ENCODE data around the gene PIWIL4. TPM values are rescaled to one million over a fixed set of nuclear protein-coding genes. Genes with fewer than 3 reads are reported as not detected.
A peak's percentile ranks its signal among the peaks of the same experiment; 100 is the strongest.

The PIWIL4 gene
- total and polyA plus RNA-seq, 10 donors, result 3.5 to 10.3 (median 5.0) TPM

DNA sequence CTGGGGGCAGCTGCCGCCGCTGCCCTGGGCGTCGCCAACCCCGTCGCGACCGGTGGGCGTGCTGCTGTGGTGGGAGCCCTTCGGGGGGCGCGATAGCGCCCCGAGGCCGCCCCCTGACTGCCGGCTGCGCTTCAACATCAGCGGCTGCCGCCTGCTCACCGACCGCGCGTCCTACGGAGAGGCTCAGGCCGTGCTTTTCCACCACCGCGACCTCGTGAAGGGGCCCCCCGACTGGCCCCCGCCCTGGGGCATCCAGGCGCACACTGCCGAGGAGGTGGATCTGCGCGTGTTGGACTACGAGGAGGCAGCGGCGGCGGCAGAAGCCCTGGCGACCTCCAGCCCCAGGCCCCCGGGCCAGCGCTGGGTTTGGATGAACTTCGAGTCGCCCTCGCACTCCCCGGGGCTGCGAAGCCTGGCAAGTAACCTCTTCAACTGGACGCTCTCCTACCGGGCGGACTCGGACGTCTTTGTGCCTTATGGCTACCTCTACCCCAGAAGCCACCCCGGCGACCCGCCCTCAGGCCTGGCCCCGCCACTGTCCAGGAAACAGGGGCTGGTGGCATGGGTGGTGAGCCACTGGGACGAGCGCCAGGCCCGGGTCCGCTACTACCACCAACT is 22.4 kb upstream of the PIWIL4 start:
- 12 to 38% (median 21%) methylated on average over 24 to 59 of the region's 59 CpGs for WGBS, 5 donors
- Histone ChIP-seq H3K36me3 (no peaks in the 10 kb centered on the region), H3K4me1 (peaks cover 21 to 68% (median 59%) of the 10 kb centered on the region in 6 donors), H3K27ac (peak overlapping the region; percentile 87 to 99 (median 94)), H3K27me3 (replicated peaks in 1 of 7) (no peaks in the 10 kb centered on the region), H3K9me3 (no peaks in the 10 kb centered on the region), H3K4me3 (peak overlapping the region; percentile 57 to 93 (median 72))
- intact Hi-C loops (cut with DNase I; ENCODE audit: low total_unique reads), result no loop called here
- peak; percentile 88 for DNase-seq
- no peak for TF ChIP-seq POLR2A (IDR thresholded peaks at IDR 0.05)

- Histone ChIP-seq H3K4me3 (peak overlapping the region; percentile 57 to 93 (median 72)), H3K9me3 (no peaks in the 10 kb centered on the region), H3K27ac (peak overlapping the region in 6 of 8 donors; percentile 87 to 99 (median 94)), H3K27me3 (replicated peaks in 1 of 7) (no peaks in the 10 kb centered on the region), H3K4me1 (peaks cover 21 to 76% (median 62%) of the 10 kb centered on the region in 6 donors), H3K36me3 (no peaks in the 10 kb centered on the region)
- DNase-seq, result peak; percentile 86
- intact Hi-C loops (cut with DNase I; ENCODE audit: low total_unique reads), result no loop called here
- whole genome bisulfite sequencing, 5 donors, result 41 to 66% (median 60%) methylated on average over 39 to 54 of the region's 54 CpGs
- TF ChIP-seq POLR2A (IDR thresholded peaks at IDR 0.05) (no peak), POLR2AphosphoS5 (IDR thresholded peaks at IDR 0.05) (peak in 1 of 3 donors; percentile 38)
These were observed 21.7 kb upstream of the PIWIL4 start for GRCh38 chr11:94545264-94546161.

DNA sequence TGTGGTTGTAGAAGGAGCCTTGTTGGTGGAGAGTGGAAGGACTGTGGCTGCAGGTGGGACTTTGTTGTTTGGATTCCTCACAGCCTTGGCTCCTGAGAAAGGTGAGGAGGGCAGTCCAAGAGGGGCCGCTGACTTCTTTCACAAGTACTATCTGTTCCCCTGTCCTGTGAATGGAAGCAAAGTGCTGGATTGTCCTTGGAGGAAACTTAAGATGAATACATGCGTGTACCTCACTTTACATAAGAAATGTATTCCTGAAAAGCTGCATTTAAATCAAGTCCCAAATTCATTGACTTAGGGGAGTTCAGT is 21.1 kb upstream of the PIWIL4 start:
- intact Hi-C loops (cut with DNase I; ENCODE audit: low total_unique reads), result no loop called here
- Histone ChIP-seq H3K27ac (peak overlapping the region in 5 of 8 donors; percentile 92 to 99 (median 94)), H3K4me3 (peak overlapping the region in 6 of 8 donors; percentile 57 to 93 (median 72)), H3K36me3 (no peaks in the 10 kb centered on the region), H3K27me3 (replicated peaks in 1 of 7) (no peaks in the 10 kb centered on the region), H3K4me1 (peaks cover 21 to 82% (median 63%) of the 10 kb centered on the region in 6 donors), H3K9me3 (no peaks in the 10 kb centered on the region)
- 55 to 85% (median 69%) methylated on average over 2 of the region's 2 CpGs for WGBS, 5 donors
- DNase-seq, result no peak
- TF ChIP-seq CTCF (IDR thresholded peaks at IDR 0.05 in 8 of 11, conservative IDR thresholded peaks at IDR 0.05 in 3 of 11) (no peak), POLR2AphosphoS5 (IDR thresholded peaks at IDR 0.05) (no peak), POLR2A (IDR thresholded peaks at IDR 0.05) (no peak)

- 64 to 91% (median 81%) methylated on average over 1 of the region's 1 CpG for WGBS, 5 donors
- peak overlapping the region in 4 of 8 donors; percentile 63 to 93 (median 72) for H3K4me3 ChIP-seq
- H3K36me3 ChIP-seq, result no peaks in the 10 kb centered on the region
- TF ChIP-seq POLR2A (IDR thresholded peaks at IDR 0.05) (no peak), CTCF (IDR thresholded peaks at IDR 0.05 in 8 of 11, conservative IDR thresholded peaks at IDR 0.05 in 3 of 11) (no peak), POLR2AphosphoS5 (IDR thresholded peaks at IDR 0.05) (no peak)
- no peaks in the 10 kb centered on the region for H3K9me3 ChIP-seq
- no peaks in the 10 kb centered on the region for H3K27me3 ChIP-seq (replicated peaks in 1 of 7)
- H3K4me1 ChIP-seq, result peaks cover 21 to 90% (median 63%) of the 10 kb centered on the region in 6 donors
- intact Hi-C loops (cut with DNase I; ENCODE audit: low total_unique reads), result no loop called here
- DNase-seq, result no peak
- peak overlapping the region in 3 of 8 donors; percentile 20 to 99 (median 94) for H3K27ac ChIP-seq
These were observed 20.3 kb upstream of the PIWIL4 start for GRCh38 chr11:94546886-94547285.

DNA sequence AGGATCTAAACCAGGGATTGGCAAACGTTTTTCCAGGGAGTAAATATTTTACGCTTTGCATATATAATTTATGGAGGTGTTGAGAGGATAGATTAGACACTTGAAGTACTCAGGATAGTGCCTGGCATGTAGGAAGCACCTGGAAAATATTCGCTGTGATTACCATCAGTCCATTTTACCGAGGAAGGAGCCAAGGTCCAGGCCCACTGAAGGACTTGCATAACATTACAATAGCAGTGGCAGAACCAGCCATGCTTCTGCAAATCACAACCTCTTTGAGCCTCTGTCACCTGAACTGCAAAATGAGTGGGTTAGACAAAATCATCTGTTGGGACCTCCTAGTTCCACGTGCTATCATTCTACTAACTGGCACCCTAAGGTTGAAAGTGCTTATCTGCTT is 18.0 kb upstream of the PIWIL4 start:
- H3K4me3 ChIP-seq, result no peak overlapping the region
- peak overlapping the region in 2 of 8 donors; percentile 29 to 39 for H3K27ac ChIP-seq
- TF ChIP-seq POLR2AphosphoS5 (IDR thresholded peaks at IDR 0.05), result no peak
- no peak for TF ChIP-seq CTCF (IDR thresholded peaks at IDR 0.05 in 8 of 11, conservative IDR thresholded peaks at IDR 0.05 in 3 of 11)
- TF ChIP-seq POLR2A (IDR thresholded peaks at IDR 0.05), result no peak
- H3K36me3 ChIP-seq, result no peaks in the 10 kb centered on the region
- H3K4me1 ChIP-seq, result peaks cover 14 to 78% (median 55%) of the 10 kb centered on the region in 6 donors
- DNase-seq, result no peak
- no peaks in the 10 kb centered on the region for H3K27me3 ChIP-seq (replicated peaks in 1 of 7)
- 37 to 61% (median 40%) methylated on average over 5 of the region's 5 CpGs for WGBS, 5 donors
- no peaks in the 10 kb centered on the region for H3K9me3 ChIP-seq
- intact Hi-C loops (cut with DNase I; ENCODE audit: low total_unique reads), result no loop called here

Data from spleen (tissue), 11 donors.